Smooth muscle cell (in vitro differentiated cells): ENCODE data around the gene NRXN3. TPM values are rescaled to one million over a fixed set of nuclear protein-coding genes. Genes with fewer than 3 reads are reported as not detected.

Experiments
- DNase-seq: peaks from one replicate; lab custom pipeline; 2025; ENCODE audit not compliant: unreplicated experiment; lab: John Stamatoyannopoulos, UW
- H2AFZ ChIP-seq: fragments of 200-600 bp; sonication (generic); 2 replicates; pipeline ENCODE4 v1.6.0; 2016; ENCODE audit warnings: antibody characterized with exemption, low read depth, mild to moderate bottlenecking
- H3F3A ChIP-seq: fragments of 200-600 bp; sonication (generic); 2 replicates; pipeline ENCODE4 v1.6.0; 2017; ENCODE audit warnings: antibody characterized with exemption, low read depth
- H3K27ac ChIP-seq: fragments of 200-600 bp; sonication (generic); 2 replicates; pipeline ENCODE4 v1.5.1; 2016; ENCODE audit warnings: low read depth, mild to moderate bottlenecking
- H3K27me3 ChIP-seq: fragments of 200-600 bp; sonication (generic); 2 replicates; pipeline ENCODE4 v1.6.1; 2016; ENCODE audit warnings: low read depth, mild to moderate bottlenecking
- H3K36me3 ChIP-seq: fragments of 200-600 bp; sonication (generic); 2 replicates; pipeline ENCODE4 v1.5.1; 2016; ENCODE audit warnings: low read depth
- H3K4me1 ChIP-seq: fragments of 200-600 bp; sonication (generic); 2 replicates; pipeline ENCODE4 v1.5.1; 2016; ENCODE audit warnings: low read depth
- H3K4me2 ChIP-seq: fragments of 200-600 bp; sonication (generic); 2 replicates; pipeline ENCODE4 v1.6.0; 2016; ENCODE audit warnings: mild to moderate bottlenecking
- H3K4me3 ChIP-seq: fragments of 200-600 bp; sonication (generic); 2 replicates; pipeline ENCODE4 v1.5.1; 2016; ENCODE audit warnings: mild to moderate bottlenecking
- H3K79me2 ChIP-seq: fragments of 200-600 bp; sonication (generic); 2 replicates; pipeline ENCODE4 v1.6.0; 2016; ENCODE audit warnings: low read depth, mild to moderate bottlenecking
- H3K9ac ChIP-seq: fragments of 200-600 bp; sonication (generic); 2 replicates; pipeline ENCODE4 v1.6.0; 2016; ENCODE audit warnings: low read depth
- H3K9me3 ChIP-seq: fragments of 200-600 bp; sonication (generic); replicated peaks from 2 replicates; pipeline ENCODE4 v1.5.1; 2016; ENCODE audit warnings: low read depth
- H4K20me1 ChIP-seq: fragments of 200-600 bp; sonication (generic); 2 replicates; pipeline ENCODE4 v1.6.0; 2016; ENCODE audit warnings: low read depth
- WGBS: methylation state at CpG from one replicate; pipeline ENCODE4 v1.1.7; 2016; ENCODE audit warnings: low lambda C conversion rate; 5-methylcytosine and 5-hydroxymethylcytosine counted together
- polyA plus RNA-seq: library from polyadenylated mRNA; unstranded; fragments of >200 nt; fragmentation: Nextera tagmentation; extraction: Ambion mirVana; gene quantifications from 2 replicates; pipeline ENCODE4 v1.2.1, GENCODE V29; 2016
- total RNA-seq: library from RNA; depleted of rRNA; stranded (reverse); fragments of >200 nt; gene quantifications from 2 replicates; pipeline ENCODE4 v1.2.3, GENCODE V29; 2014
- TF ChIP-seq, protein P1 (sequence below): fragments of 200-600 bp; sonication (generic); IDR thresholded peaks from 2 replicates; pipeline ENCODE4 v1.5.1; 2017; ENCODE audit warnings: borderline replicate concordance, mild to moderate bottlenecking, antibody characterized with exemption; ENCODE audit not compliant: insufficient read depth, poor library complexity, severe bottlenecking

Gene NRXN3
- total and polyA plus RNA-seq, 2 experiments from 2014 or later = 1.2 to 7.0 TPM

DNA sequence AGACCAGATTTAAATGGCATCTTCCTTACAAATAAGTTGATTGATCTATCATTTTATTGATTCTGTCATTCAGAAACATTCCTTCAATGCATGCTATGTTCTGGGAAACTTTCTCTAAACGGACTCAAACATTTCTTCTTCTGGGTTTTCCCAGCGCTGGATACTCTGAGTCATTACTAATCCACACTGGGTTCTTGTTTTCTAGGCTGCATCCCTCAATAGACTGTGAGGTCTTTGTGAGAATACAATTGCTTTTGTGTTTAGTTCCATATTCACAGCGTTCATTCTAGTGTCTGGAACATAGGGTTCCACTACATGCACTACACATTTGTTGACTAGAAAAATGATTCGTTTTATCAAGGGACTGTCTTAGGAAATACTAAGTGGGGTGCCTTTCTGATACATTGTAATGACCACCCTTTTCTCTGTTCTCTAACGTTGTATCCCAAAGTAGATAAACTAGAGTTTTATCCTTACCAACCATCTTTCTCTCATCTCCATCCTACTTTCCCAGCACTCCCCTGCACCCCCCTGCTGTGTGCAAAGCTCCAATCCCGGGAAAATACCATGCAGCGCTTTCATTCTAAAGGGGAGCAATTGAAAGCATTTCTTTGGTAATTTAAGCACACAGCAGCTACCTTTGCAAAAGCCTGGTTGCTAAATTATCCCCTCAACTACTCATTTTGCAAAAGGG, 1162.5 kb downstream of the NRXN3 start:
- no peak for DNase-seq
- Histone ChIP-seq H3K79me2 (no peaks in the 10 kb centered on the region), H4K20me1 (no peaks in the 10 kb centered on the region), H3K27ac (no peak overlapping the region), H3K36me3 (no peaks in the 10 kb centered on the region), H3F3A (no peaks in the 10 kb centered on the region), H3K4me3 (peak overlapping the region; percentile 7), H2AFZ (peak overlapping the region; percentile 77), H3K9me3 (no peaks in the 10 kb centered on the region), H3K4me1 (peaks cover 28% of the 10 kb centered on the region), H3K9ac (no peak overlapping the region), H3K27me3 (no peaks in the 10 kb centered on the region), H3K4me2 (peak overlapping the region; percentile 76)
- TF ChIP-seq, protein P1, sequence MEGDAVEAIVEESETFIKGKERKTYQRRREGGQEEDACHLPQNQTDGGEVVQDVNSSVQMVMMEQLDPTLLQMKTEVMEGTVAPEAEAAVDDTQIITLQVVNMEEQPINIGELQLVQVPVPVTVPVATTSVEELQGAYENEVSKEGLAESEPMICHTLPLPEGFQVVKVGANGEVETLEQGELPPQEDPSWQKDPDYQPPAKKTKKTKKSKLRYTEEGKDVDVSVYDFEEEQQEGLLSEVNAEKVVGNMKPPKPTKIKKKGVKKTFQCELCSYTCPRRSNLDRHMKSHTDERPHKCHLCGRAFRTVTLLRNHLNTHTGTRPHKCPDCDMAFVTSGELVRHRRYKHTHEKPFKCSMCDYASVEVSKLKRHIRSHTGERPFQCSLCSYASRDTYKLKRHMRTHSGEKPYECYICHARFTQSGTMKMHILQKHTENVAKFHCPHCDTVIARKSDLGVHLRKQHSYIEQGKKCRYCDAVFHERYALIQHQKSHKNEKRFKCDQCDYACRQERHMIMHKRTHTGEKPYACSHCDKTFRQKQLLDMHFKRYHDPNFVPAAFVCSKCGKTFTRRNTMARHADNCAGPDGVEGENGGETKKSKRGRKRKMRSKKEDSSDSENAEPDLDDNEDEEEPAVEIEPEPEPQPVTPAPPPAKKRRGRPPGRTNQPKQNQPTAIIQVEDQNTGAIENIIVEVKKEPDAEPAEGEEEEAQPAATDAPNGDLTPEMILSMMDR = no peak
- 22% methylated on average over 7 of the region's 7 CpGs for WGBS

- no peaks in the 10 kb centered on the region for H3K79me2 ChIP-seq
- peak overlapping the region; percentile 7 for H3K4me3 ChIP-seq
- H4K20me1 ChIP-seq = no peaks in the 10 kb centered on the region
- 9% methylated on average over 1 of the region's 1 CpG for WGBS
- peak overlapping the region; percentile 77 for H2AFZ ChIP-seq
- H3K36me3 ChIP-seq = no peaks in the 10 kb centered on the region
- peaks cover 30% of the 10 kb centered on the region for H3K4me1 ChIP-seq
- no peaks in the 10 kb centered on the region for H3F3A ChIP-seq
- no peaks in the 10 kb centered on the region for H3K27me3 ChIP-seq
- peak overlapping the region; percentile 76 for H3K4me2 ChIP-seq
- no peak for DNase-seq
- no peak overlapping the region for H3K27ac ChIP-seq
- H3K9ac ChIP-seq = no peak overlapping the region
- H3K9me3 ChIP-seq = no peaks in the 10 kb centered on the region
- TF ChIP-seq, protein P1 = no peak
These were observed 1163.0 kb downstream of the NRXN3 start for GRCh38 chr14:79333198-79333546.

GRCh38 chr14:79334272-79334671, 1164.1 kb downstream of the NRXN3 start:
- Histone ChIP-seq H3K9me3 (no peaks in the 10 kb centered on the region), H3K27me3 (no peaks in the 10 kb centered on the region), H3K36me3 (no peaks in the 10 kb centered on the region), H3K79me2 (no peaks in the 10 kb centered on the region), H4K20me1 (no peaks in the 10 kb centered on the region), H3K9ac (no peak overlapping the region), H3K4me1 (peaks cover 30% of the 10 kb centered on the region), H3K4me3 (no peak overlapping the region), H3F3A (no peaks in the 10 kb centered on the region), H2AFZ (no peak overlapping the region), H3K27ac (no peak overlapping the region), H3K4me2 (no peak overlapping the region)
- WGBS = 76% methylated on average over 2 of the region's 2 CpGs
- TF ChIP-seq, protein P1 = no peak
- no peak for DNase-seq

DNA sequence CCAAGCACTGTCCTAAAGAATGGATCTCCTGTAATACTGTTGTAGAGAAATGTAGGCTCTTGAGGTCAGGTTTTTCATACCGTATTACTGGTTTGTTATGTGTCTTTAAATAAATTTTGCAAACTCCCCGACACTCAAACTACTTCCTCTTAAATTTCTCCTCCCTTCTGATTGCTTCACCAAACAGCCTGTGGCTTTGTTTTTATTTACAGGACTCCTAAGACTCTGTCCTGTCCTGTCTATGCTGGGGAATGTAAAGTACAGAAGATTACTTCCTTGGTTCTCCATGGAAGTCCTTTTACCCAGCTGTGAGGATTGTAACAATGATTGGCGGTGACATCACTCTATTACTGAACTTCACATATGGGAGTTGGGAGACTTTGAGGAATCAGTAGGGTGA, 1167.6 kb downstream of the NRXN3 start:
- Histone ChIP-seq H2AFZ (no peak overlapping the region), H3K27me3 (no peaks in the 10 kb centered on the region), H3K9me3 (no peaks in the 10 kb centered on the region), H3K4me1 (peaks cover 20% of the 10 kb centered on the region), H3K36me3 (no peaks in the 10 kb centered on the region), H3K79me2 (no peaks in the 10 kb centered on the region), H3K4me2 (no peak overlapping the region), H3K9ac (no peak overlapping the region), H4K20me1 (no peaks in the 10 kb centered on the region), H3F3A (no peaks in the 10 kb centered on the region), H3K27ac (no peak overlapping the region), H3K4me3 (no peak overlapping the region)
- no peak for DNase-seq
- 67% methylated on average over 3 of the region's 3 CpGs for WGBS
- TF ChIP-seq, protein P1 = no peak
